Measurements from ENCODE around the gene PFKFB2.
A peak's percentile ranks its signal among the peaks of the same experiment; 100 is the strongest.

DNA sequence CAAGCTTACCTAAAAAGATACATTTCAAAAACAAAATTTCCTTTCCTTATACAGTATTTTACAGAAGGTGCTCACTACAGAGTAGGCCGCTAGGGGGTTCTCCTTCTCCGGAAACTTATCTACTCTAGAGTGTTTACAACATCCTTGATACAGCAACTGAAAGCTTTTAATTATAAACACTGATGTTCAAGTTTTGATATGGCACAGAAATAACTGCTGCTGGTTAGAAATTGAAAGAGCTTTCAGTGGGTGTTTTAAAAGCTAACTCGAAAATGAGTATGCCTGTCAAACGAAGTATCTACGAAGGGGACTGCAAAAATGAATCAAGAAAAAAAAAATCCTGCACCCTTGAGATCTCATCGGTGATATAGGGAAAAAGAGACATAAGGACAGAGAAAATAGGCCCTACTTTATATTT is 3.1 kb upstream of the PFKFB2 start:
- TF ChIP-seq, protein P1, sequence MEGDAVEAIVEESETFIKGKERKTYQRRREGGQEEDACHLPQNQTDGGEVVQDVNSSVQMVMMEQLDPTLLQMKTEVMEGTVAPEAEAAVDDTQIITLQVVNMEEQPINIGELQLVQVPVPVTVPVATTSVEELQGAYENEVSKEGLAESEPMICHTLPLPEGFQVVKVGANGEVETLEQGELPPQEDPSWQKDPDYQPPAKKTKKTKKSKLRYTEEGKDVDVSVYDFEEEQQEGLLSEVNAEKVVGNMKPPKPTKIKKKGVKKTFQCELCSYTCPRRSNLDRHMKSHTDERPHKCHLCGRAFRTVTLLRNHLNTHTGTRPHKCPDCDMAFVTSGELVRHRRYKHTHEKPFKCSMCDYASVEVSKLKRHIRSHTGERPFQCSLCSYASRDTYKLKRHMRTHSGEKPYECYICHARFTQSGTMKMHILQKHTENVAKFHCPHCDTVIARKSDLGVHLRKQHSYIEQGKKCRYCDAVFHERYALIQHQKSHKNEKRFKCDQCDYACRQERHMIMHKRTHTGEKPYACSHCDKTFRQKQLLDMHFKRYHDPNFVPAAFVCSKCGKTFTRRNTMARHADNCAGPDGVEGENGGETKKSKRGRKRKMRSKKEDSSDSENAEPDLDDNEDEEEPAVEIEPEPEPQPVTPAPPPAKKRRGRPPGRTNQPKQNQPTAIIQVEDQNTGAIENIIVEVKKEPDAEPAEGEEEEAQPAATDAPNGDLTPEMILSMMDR (IDR thresholded peaks at IDR 0.05; ENCODE audit: low read depth, low read length, poor library complexity, severe bottlenecking): peak; percentile 84
- TF ChIP-seq EZH2phosphoT487 (IDR thresholded peaks at IDR 0.05; ENCODE audit: borderline replicate concordance, low read length): no peak

Measured in DOHH2 (cell line).